ENCODE data around the gene H1-8. TPM values are rescaled to one million over a fixed set of nuclear protein-coding genes. Genes with fewer than 3 reads are reported as not detected.

Gene H1-8
- total RNA-seq, 1 experiment from 2014 or later, result not detected

GRCh38 chr3:129519449-129519848 is 23.5 kb upstream of the H1-8 start:
- Histone ChIP-seq H3K9me2 (replicated peaks; ENCODE audit: low read length) (no peaks in the 10 kb centered on the region), H3K36me3 (ENCODE audit: low read depth, low read length) (no peaks in the 10 kb centered on the region), H3K79me2 (ENCODE audit: low read length) (no peaks in the 10 kb centered on the region), H3K4me2 (ENCODE audit: low read length) (no peak overlapping the region), H3K4me1 (ENCODE audit: insufficient read depth, low read length) (no peaks in the 10 kb centered on the region), H2AFZ (ENCODE audit: low read length) (no peak overlapping the region), H3K9me3 (ENCODE audit: low read length) (no peaks in the 10 kb centered on the region), H3K27ac (ENCODE audit: low read length) (no peak overlapping the region), H4K20me1 (ENCODE audit: low read length) (no peaks in the 10 kb centered on the region), H3K9ac (ENCODE audit: low read length) (no peak overlapping the region), H3F3A (ENCODE audit: low read length, unreplicated experiment) (no peaks in the 10 kb centered on the region), H3K27me3 (ENCODE audit: low read length) (no peaks in the 10 kb centered on the region), H3K4me3 (ENCODE audit: low read length) (no peak overlapping the region)
- CTCF ChIA-PET, result no interaction called here
- no peak for TF ChIP-seq EZH2 (IDR thresholded peaks at IDR 0.05; ENCODE audit: low read length, unreplicated experiment)
- no peak for TF ChIP-seq EZH2phosphoT487 (IDR thresholded peaks at IDR 0.05; ENCODE audit: borderline replicate concordance, low read length)
- no peak for TF ChIP-seq CTCF (conservative IDR thresholded peaks at IDR 0.05; ENCODE audit: low read depth, low read length)
- POLR2A ChIA-PET (ENCODE audit: unreplicated experiment), result no interaction called here
- intact Hi-C loops (cut with micrococcal nuclease), result no loop called here
- ATAC-seq (no peak), DNase-seq (no peak)
- BruUV-seq (replicated peaks), result no TSS peak

- TF ChIP-seq CTCF (conservative IDR thresholded peaks at IDR 0.05; ENCODE audit: low read depth, low read length), result no peak
- TF ChIP-seq EZH2 (IDR thresholded peaks at IDR 0.05; ENCODE audit: low read length, unreplicated experiment), result no peak
- no peak for TF ChIP-seq EZH2phosphoT487 (IDR thresholded peaks at IDR 0.05; ENCODE audit: borderline replicate concordance, low read length)
- Histone ChIP-seq H3K79me2 (ENCODE audit: low read length) (no peaks in the 10 kb centered on the region), H3K9me2 (replicated peaks; ENCODE audit: low read length) (no peaks in the 10 kb centered on the region), H4K20me1 (ENCODE audit: low read length) (no peaks in the 10 kb centered on the region), H3F3A (ENCODE audit: low read length, unreplicated experiment) (no peaks in the 10 kb centered on the region), H2AFZ (ENCODE audit: low read length) (no peak overlapping the region), H3K4me1 (ENCODE audit: insufficient read depth, low read length) (no peaks in the 10 kb centered on the region), H3K9ac (ENCODE audit: low read length) (no peak overlapping the region), H3K9me3 (ENCODE audit: low read length) (no peaks in the 10 kb centered on the region), H3K27me3 (ENCODE audit: low read length) (no peaks in the 10 kb centered on the region), H3K4me3 (ENCODE audit: low read length) (no peak overlapping the region), H3K27ac (ENCODE audit: low read length) (no peak overlapping the region), H3K4me2 (ENCODE audit: low read length) (no peak overlapping the region), H3K36me3 (ENCODE audit: low read depth, low read length) (no peaks in the 10 kb centered on the region)
- intact Hi-C loops (cut with micrococcal nuclease), result no loop called here
- ATAC-seq (no peak), DNase-seq (no peak)
- BruUV-seq (replicated peaks), result no TSS peak
- ChIA-PET POLR2A (ENCODE audit: unreplicated experiment) (no interaction called here), CTCF (no interaction called here)
Observed at GRCh38 chr3:129519896-129520715, 22.9 kb upstream of the H1-8 start.

GRCh38 chr3:129520960-129521359 is 22.0 kb upstream of the H1-8 start:
- Histone ChIP-seq H3K9me3 (ENCODE audit: low read length) (no peaks in the 10 kb centered on the region), H3K9ac (ENCODE audit: low read length) (no peak overlapping the region), H3K36me3 (ENCODE audit: low read depth, low read length) (no peaks in the 10 kb centered on the region), H3K4me1 (ENCODE audit: insufficient read depth, low read length) (no peaks in the 10 kb centered on the region), H2AFZ (ENCODE audit: low read length) (no peak overlapping the region), H3K9me2 (replicated peaks; ENCODE audit: low read length) (no peaks in the 10 kb centered on the region), H3K4me3 (ENCODE audit: low read length) (no peak overlapping the region), H3K4me2 (ENCODE audit: low read length) (no peak overlapping the region), H3F3A (ENCODE audit: low read length, unreplicated experiment) (no peaks in the 10 kb centered on the region), H3K79me2 (ENCODE audit: low read length) (no peaks in the 10 kb centered on the region), H3K27me3 (ENCODE audit: low read length) (no peaks in the 10 kb centered on the region), H3K27ac (ENCODE audit: low read length) (no peak overlapping the region), H4K20me1 (ENCODE audit: low read length) (no peaks in the 10 kb centered on the region)
- BruUV-seq (replicated peaks), result no TSS peak
- ChIA-PET POLR2A (ENCODE audit: unreplicated experiment) (no interaction called here), CTCF (no interaction called here)
- DNase-seq (no peak), ATAC-seq (no peak)
- TF ChIP-seq CTCF (conservative IDR thresholded peaks at IDR 0.05; ENCODE audit: low read depth, low read length), result no peak
- TF ChIP-seq EZH2 (IDR thresholded peaks at IDR 0.05; ENCODE audit: low read length, unreplicated experiment), result no peak
- no peak for TF ChIP-seq EZH2phosphoT487 (IDR thresholded peaks at IDR 0.05; ENCODE audit: borderline replicate concordance, low read length)
- intact Hi-C loops (cut with micrococcal nuclease), result no loop called here

All from PC-3 (cell line).